HCT116 (cell line): ENCODE data around the gene EXOC4. TPM values are rescaled to one million over a fixed set of nuclear protein-coding genes. Genes with fewer than 3 reads are reported as not detected.

Source experiments
- ATAC-seq: fragments of 200-7000 bp; cut with Tn5 transposase; 2 replicates; pipeline ENCODE4 v1.9.1; 2020; ENCODE audit warnings: mild to moderate bottlenecking, moderate library complexity
- BruUV-seq: library from RNA; stranded (reverse); fragments of 400-500 nt; replicated peaks from 2 replicates; lab custom pipeline; 2021; lab: Mats Ljungman, UMichigan
- CTCF ChIA-PET: fragments of 300-600 bp; sonication (Branson Sonifier 250); formaldehyde crosslinking; loops from one replicate; lab custom pipeline; 2021; ENCODE audit warnings: antibody characterized with exemption; lab: Charles Lee
- POLR2A ChIA-PET: fragments of 300-600, 350-600 bp; sonication (Branson Sonifier 250); formaldehyde crosslinking; loops from one replicate; lab custom pipeline; 2021; ENCODE audit warnings: antibody characterized with exemption; lab: Charles Lee
- RAD21 ChIA-PET, 2 experiments: fragments of 300-600 bp; sonication (Branson Sonifier 250); formaldehyde crosslinking; loops; one replicate each; lab custom pipeline; 2023; ENCODE audit warnings: low total read pairs in 2 of 2; ENCODE audit not compliant: uncharacterized antibody in 2 of 2, unreplicated experiment in 2 of 2, low non-redundant PET in 1 of 2; lab: Charles Lee
- DNase-seq: peaks from one replicate; pipeline ENCODE4 v3.0.0-alpha.2; 2010; ENCODE audit warnings: low read depth, low spot score
- H2AFZ ChIP-seq: fragments of 200-600 bp; shearing (Covaris generic), sonication (generic); 2 replicates; pipeline ENCODE4 v1.6.1; 2017; ENCODE audit warnings: low read depth, mixed run types, mixed read lengths, antibody characterized with exemption, low read length; ENCODE audit not compliant: poor library complexity, severe bottlenecking
- H3K27ac ChIP-seq: 2 replicates; pipeline ENCODE4 v1.5.1; 2012; ENCODE audit warnings: low read depth, low read length
- H3K27me3 ChIP-seq: fragments of 200-600 bp; sonication (generic); 2 replicates; pipeline ENCODE4 v1.6.1; 2016; ENCODE audit warnings: mixed run types, low read length, mixed read lengths; ENCODE audit not compliant: insufficient read depth
- H3K36me3 ChIP-seq, 2 experiments: fragments of 200-500 bp in 1 of 2; fragments of 200-600 bp in 1 of 2; sonication (Bioruptor generic) in 1 of 2; sonication (generic) in 1 of 2; 2 replicates each; pipeline versions ENCODE4 v1.5.1 to v1.6.1; 2014 to 2016; ENCODE audit warnings: low read length in 2 of 2, inconsistent platforms in 1 of 2, mixed read lengths in 1 of 2, mixed run types in 1 of 2; ENCODE audit not compliant: insufficient read depth in 2 of 2, control insufficient read depth in 1 of 2
- H3K4me1 ChIP-seq, 2 experiments: fragments of 200-600 bp in 1 of 2; sonication (generic) in 1 of 2; 2 replicates each; pipeline versions ENCODE4 v1.5.1 to v1.6.1; 2012 to 2017; ENCODE audit warnings: low read length in 2 of 2, inconsistent platforms in 1 of 2, mild to moderate bottlenecking in 1 of 2, mixed read lengths in 1 of 2, mixed run types in 1 of 2, moderate library complexity in 1 of 2; ENCODE audit not compliant: insufficient read depth in 2 of 2, control insufficient read depth in 1 of 2
- H3K4me2 ChIP-seq: fragments of 200-600 bp; sonication (generic); 2 replicates; pipeline ENCODE4 v1.6.1; 2017; ENCODE audit warnings: mixed run types, low read length, mixed read lengths
- H3K4me3 ChIP-seq, 2 experiments: fragments of 200-600 bp in 1 of 2; sonication (generic) in 1 of 2; replicated peaks in 1 of 2; 2 replicates each; pipeline ENCODE4 v1.5.1; 2011 to 2016; ENCODE audit warnings: low read length in 2 of 2, control low read depth in 1 of 2, low read depth in 1 of 2, mild to moderate bottlenecking in 1 of 2, mixed read lengths in 1 of 2, mixed run types in 1 of 2
- H3K79me2 ChIP-seq: fragments of 200-600 bp; sonication (generic); 2 replicates; pipeline ENCODE4 v1.6.1; 2017; ENCODE audit warnings: mild to moderate bottlenecking, mixed run types, low read length, moderate library complexity, mixed read lengths; ENCODE audit not compliant: insufficient read depth
- H3K9ac ChIP-seq: fragments of 200-600 bp; sonication (generic); 2 replicates; pipeline ENCODE4 v1.6.1; 2016; ENCODE audit warnings: low read length, mixed read lengths
- H3K9me2 ChIP-seq: fragments of 200-600 bp; sonication (generic), shearing (Covaris generic); 2 replicates; pipeline ENCODE4 v1.6.1; 2017; ENCODE audit warnings: mixed run types, mild to moderate bottlenecking, moderate library complexity; ENCODE audit not compliant: insufficient read depth
- H3K9me3 ChIP-seq, 2 experiments: fragments of 200-500 bp in 1 of 2; fragments of 200-600 bp in 1 of 2; sonication (Bioruptor generic) in 1 of 2; sonication (generic) in 1 of 2; 2 replicates each; pipeline ENCODE4 v1.6.1; 2014 to 2017; ENCODE audit warnings: low read length in 2 of 2, mixed read lengths in 2 of 2, inconsistent platforms in 1 of 2, low read depth in 1 of 2, mild to moderate bottlenecking in 1 of 2, mixed run types in 1 of 2, moderate library complexity in 1 of 2; ENCODE audit not compliant: control insufficient read depth in 1 of 2, insufficient read depth in 1 of 2
- H4K20me1 ChIP-seq: fragments of 200-600 bp; sonication (generic), shearing (Covaris generic); 2 replicates; pipeline ENCODE4 v1.6.1; 2017; ENCODE audit warnings: mixed run types, mild to moderate bottlenecking, moderate library complexity; ENCODE audit not compliant: insufficient read depth
- ATF3 ChIP-seq: IDR thresholded peaks from 2 replicates; pipeline ENCODE4 v1.6.1; 2012
- CEBPB ChIP-seq: IDR thresholded peaks from 2 replicates; pipeline ENCODE4 v1.6.1; 2012; ENCODE audit warnings: low read depth
- EZH2phosphoT487 ChIP-seq: fragments of 200-600 bp; IDR thresholded peaks from 2 replicates; pipeline ENCODE4 v1.6.1; 2018; ENCODE audit warnings: antibody characterized with exemption, borderline replicate concordance
- POLR2AphosphoS5 ChIP-seq: IDR thresholded peaks from 2 replicates; pipeline ENCODE4 v1.6.1; 2011; ENCODE audit warnings: mild to moderate bottlenecking, low read depth, low read length, moderate library complexity
- REST ChIP-seq: IDR thresholded peaks from 2 replicates; pipeline ENCODE4 v1.6.1; 2012; ENCODE audit warnings: low read depth
- SIN3A ChIP-seq: IDR thresholded peaks from 2 replicates; pipeline ENCODE4 v1.6.1; 2012; ENCODE audit warnings: low read depth
- ZFX ChIP-seq: fragments of 450-650 bp; IDR thresholded peaks from 2 replicates; pipeline ENCODE4 v1.6.1; 2017
- intact Hi-C: fragments of 100-400 bp; cut with micrococcal nuclease; formaldehyde crosslinking; loops from 2 replicates; pipeline ENCODE4 v1.10.0; 2022
- total RNA-seq: library from RNA; stranded (reverse); gene quantifications from one replicate; pipeline ENCODE4 v1.2.1, GENCODE V29; 2021; ENCODE audit not compliant: unreplicated experiment

Gene EXOC4
- total RNA-seq, 1 experiment from 2014 or later: 40.3 TPM

GRCh38 chr7:133255486-133255885 is 2.6 kb downstream of the EXOC4 start:
- Histone ChIP-seq H3K4me1 (peaks cover 3 to 10% of the 10 kb centered on the region in 2 experiments; a peak in 2 of 4 replicates), H3K27me3 (no peaks in the 10 kb centered on the region), H3K4me3 (no peak overlapping the region), H3K27ac (no peak overlapping the region), H3K79me2 (peaks cover 62% of the 10 kb centered on the region), H2AFZ (no peak overlapping the region), H3K9me3 (no peaks in the 10 kb centered on the region), H3K4me2 (no peak overlapping the region), H3K9me2 (no peaks in the 10 kb centered on the region), H3K9ac (no peak overlapping the region), H3K36me3 (no peaks in the 10 kb centered on the region), H4K20me1 (no peaks in the 10 kb centered on the region)
- DNase-seq: no peak
- ChIA-PET CTCF (no interaction called here), RAD21 (no interaction called here), POLR2A (no interaction called here)
- ATAC-seq: no peak
- TF ChIP-seq SIN3A (no peak), EZH2phosphoT487 (no peak), ZFX (no peak), POLR2AphosphoS5 (no peak), REST (no peak), ATF3 (no peak), CEBPB (no peak)
- no TSS peak for BruUV-seq
- intact Hi-C loops: no loop called here
